Ovary (tissue), 9 donors: ENCODE results near the gene BCORL1. TPM values are rescaled to one million over a fixed set of nuclear protein-coding genes. Genes with fewer than 3 reads are reported as not detected.

Experiments
- DNase-seq, 5 donors: peaks; one replicate each; pipeline ENCODE4 v3.0.0-alpha.2; 2019 to 2020
- H3K27ac ChIP-seq, 2 donors: fragments of 200-600 bp; one replicate each; pipeline versions ENCODE4 v1.5.1 to v1.8.0; 2019 to 2022
- H3K27me3 ChIP-seq: fragments of 200-600 bp; one replicate; pipeline ENCODE4 v1.8.0; 2022
- H3K36me3 ChIP-seq: fragments of 200-600 bp; sonication (generic); one replicate; pipeline ENCODE4 v1.5.1; 2019
- H3K4me1 ChIP-seq: one replicate; pipeline ENCODE4 v1.8.1; 2013; ENCODE audit warnings: mild to moderate bottlenecking, moderate library complexity; ENCODE audit not compliant: insufficient read depth
- H3K4me3 ChIP-seq: fragments of 200-600 bp; sonication (generic); one replicate; pipeline ENCODE4 v1.5.1; 2017
- H3K9me3 ChIP-seq, 2 donors: fragments of 200-600 bp in 1 of 2; sonication (generic) in 1 of 2; one replicate each; pipeline versions ENCODE4 v1.5.1 to v1.8.1; 2013 to 2019; ENCODE audit warnings: mild to moderate bottlenecking in 1 of 2, moderate library complexity in 1 of 2
- CTCF ChIP-seq, 3 donors: fragments of 450-650 bp in 2 of 3; fragments of 200-600 bp in 1 of 3; IDR thresholded peaks; one replicate each; pipeline versions ENCODE4 v1.5.1 to v1.8.0; 2016 to 2022; ENCODE audit warnings: antibody characterized with exemption in 3 of 3, mild to moderate bottlenecking in 1 of 3
- EP300 ChIP-seq: sonication (generic); formaldehyde crosslinking; IDR thresholded peaks from one replicate; pipeline ENCODE4 v1.6.1; 2017; ENCODE audit warnings: antibody characterized with exemption
- POLR2A ChIP-seq: fragments of 450-650 bp; IDR thresholded peaks from one replicate; pipeline ENCODE4 v1.6.1; 2017; ENCODE audit warnings: antibody characterized with exemption, mild to moderate bottlenecking, moderate library complexity
- WGBS, 3 donors: extraction: QIAGEN DNeasy Blood & Tissue Kit in 1 of 3; methylation state at CpG; one replicate each; pipeline versions ENCODE4 v1.1.5 to v1.1.7; 2013 to 2017; 5-methylcytosine and 5-hydroxymethylcytosine counted together
- intact Hi-C, 4 donors: fragments of 100-400 bp; cut with DNase I; formaldehyde crosslinking; loops; one replicate each; pipeline versions ENCODE4 v1.11.0 to v1.15.1; 2022 to 2023
- polyA plus RNA-seq, 2 donors: library from polyadenylated mRNA; stranded (reverse); fragments of 200-250 nt in 1 of 2; fragments of 350-450 nt in 1 of 2; fragmentation: Illumina TruSeq in 1 of 2; extraction: RNeasy Lipid Tissue Mini Kit (QIAGEN cat#74804) in 1 of 2; gene quantifications; one replicate each; pipeline ENCODE4 v1.2.3, GENCODE V29; 2013 to 2014
- total RNA-seq, 7 donors: library from RNA; depleted of rRNA in 2 of 7; stranded (reverse); fragments of >200 nt in 2 of 7; fragmentation: NEBNext Ultra II Directional in 3 of 7; extraction: Animal tissue kit (Norgen Biotek cat#: 25700) in 3 of 7; gene quantifications; one replicate each; pipeline versions ENCODE4 v1.1.0 to v1.2.4, GENCODE V29; 2016 to 2023
- donor health status: DM: no; HTN: no; CAD: no; lungs with moderate emphysema.
- donor health status: DM: no; HTN: no; CAD: no.
- donor health status: Bipolar disorder and iron deficiency.
- donor health status: DM: yes; HTN: yes; CAD: no.
- donor health status: DM: no; HTN: no; CAD: no.
- donor health status: DM: yes; HTN: yes; CAD: no.

The BCORL1 gene
- total and polyA plus RNA-seq, 9 donors = 3.3 to 45.1 (median 19.3) TPM

- no peaks in the 10 kb centered on the region for H3K27me3 ChIP-seq
- no peaks in the 10 kb centered on the region for H3K36me3 ChIP-seq
- no peak overlapping the region for H3K27ac ChIP-seq
- intact Hi-C loops = no loop called here
- no peak for TF ChIP-seq POLR2A
- no peak for TF ChIP-seq CTCF (IDR thresholded peaks at IDR 0.05)
- no peak for TF ChIP-seq EP300
- WGBS, 3 donors = 76 to 77% (median 77%) methylated on average over 10 of the region's 10 CpGs
- H3K9me3 ChIP-seq = no peaks in the 10 kb centered on the region
- H3K4me3 ChIP-seq = no peak overlapping the region
- no peaks in the 10 kb centered on the region for H3K4me1 ChIP-seq
- DNase-seq = no peak
These were observed 89.9 kb downstream of the BCORL1 start for GRCh38 chrX:130072345-130072740.

- H3K4me3 ChIP-seq = no peak overlapping the region
- DNase-seq = no peak
- intact Hi-C loops = loop anchor here in 1 of 4 donors (5.0 kb wide), 1 partner anchor 117 kb away; no protein-coding TSS in a partner anchor
- no peak for TF ChIP-seq EP300
- TF ChIP-seq POLR2A = no peak
- TF ChIP-seq CTCF (IDR thresholded peaks at IDR 0.05) = no peak
- H3K27ac ChIP-seq = no peak overlapping the region
- H3K36me3 ChIP-seq = no peaks in the 10 kb centered on the region
- no peaks in the 10 kb centered on the region for H3K27me3 ChIP-seq
- H3K4me1 ChIP-seq = no peaks in the 10 kb centered on the region
- 72 to 75% (median 73%) methylated on average over 4 of the region's 4 CpGs for WGBS, 3 donors
- no peaks in the 10 kb centered on the region for H3K9me3 ChIP-seq
These were observed 93.3 kb downstream of the BCORL1 start for GRCh38 chrX:130075777-130076176.

- H3K27ac ChIP-seq = no peak overlapping the region
- H3K27me3 ChIP-seq = no peaks in the 10 kb centered on the region
- TF ChIP-seq POLR2A (no peak), CTCF (IDR thresholded peaks at IDR 0.05) (peak; percentile 38 to 54 (median 43))
- intact Hi-C loops = loop anchor here (2.0 to 10.0 kb wide), 4 partner anchors 41 to 112 kb away; partner anchors contain the start of gene RAB33A (in 3 of the 4)
- 34 to 42% (median 39%) methylated on average over 9 of the region's 9 CpGs for WGBS, 3 donors
- no peaks in the 10 kb centered on the region for H3K36me3 ChIP-seq
- H3K9me3 ChIP-seq = no peaks in the 10 kb centered on the region
- peaks cover 6% of the 10 kb centered on the region for H3K4me1 ChIP-seq
- DNase-seq = peak; percentile 59 to 78 (median 65)
- no peak overlapping the region for H3K4me3 ChIP-seq
These were observed 97.5 kb downstream of the BCORL1 start for GRCh38 chrX:130079824-130080406.

- TF ChIP-seq POLR2A = no peak
- no peak for TF ChIP-seq CTCF (IDR thresholded peaks at IDR 0.05)
- no peak for TF ChIP-seq EP300
- H3K36me3 ChIP-seq = no peaks in the 10 kb centered on the region
- H3K4me3 ChIP-seq = no peak overlapping the region
- H3K27ac ChIP-seq = no peak overlapping the region
- no peaks in the 10 kb centered on the region for H3K9me3 ChIP-seq
- no peak for DNase-seq
- intact Hi-C loops = loop anchor here (2.0 to 10.0 kb wide), 4 partner anchors 40 to 111 kb away; partner anchors contain the start of gene RAB33A (in 3 of the 4)
- no peaks in the 10 kb centered on the region for H3K27me3 ChIP-seq
- peaks cover 6% of the 10 kb centered on the region for H3K4me1 ChIP-seq
- 68 to 80% (median 71%) methylated on average over 7 of the region's 7 CpGs for WGBS, 3 donors
These were observed 98.4 kb downstream of the BCORL1 start for GRCh38 chrX:130080791-130081367.
